HEK293 (cell line): ENCODE measurements around the gene REPS2.

Source experiments
- SALL2 ChIP-seq: fragments of 450-650 bp; formaldehyde crosslinking; IDR thresholded peaks from 2 replicates; pipeline ENCODE4 v1.5.0; 2017; ENCODE audit warnings: missing biosample characterization, mild to moderate bottlenecking, missing genetic modification characterization, borderline replicate concordance
- ZFP37 ChIP-seq: fragments of 450-650 bp; formaldehyde crosslinking; IDR thresholded peaks from 2 replicates; pipeline ENCODE4 v1.5.1; 2016; ENCODE audit warnings: missing biosample characterization, missing genetic modification characterization
- ZNF629 ChIP-seq: fragments of 450-650 bp; formaldehyde crosslinking; IDR thresholded peaks from 2 replicates; pipeline ENCODE4 v1.5.1; 2017; ENCODE audit warnings: missing biosample characterization, missing genetic modification characterization
- TF ChIP-seq, protein P1 (sequence below): fragments of 450-650 bp; formaldehyde crosslinking; IDR thresholded peaks from 2 replicates; pipeline ENCODE4 v1.5.1; 2016; ENCODE audit warnings: missing biosample characterization, missing genetic modification characterization

DNA sequence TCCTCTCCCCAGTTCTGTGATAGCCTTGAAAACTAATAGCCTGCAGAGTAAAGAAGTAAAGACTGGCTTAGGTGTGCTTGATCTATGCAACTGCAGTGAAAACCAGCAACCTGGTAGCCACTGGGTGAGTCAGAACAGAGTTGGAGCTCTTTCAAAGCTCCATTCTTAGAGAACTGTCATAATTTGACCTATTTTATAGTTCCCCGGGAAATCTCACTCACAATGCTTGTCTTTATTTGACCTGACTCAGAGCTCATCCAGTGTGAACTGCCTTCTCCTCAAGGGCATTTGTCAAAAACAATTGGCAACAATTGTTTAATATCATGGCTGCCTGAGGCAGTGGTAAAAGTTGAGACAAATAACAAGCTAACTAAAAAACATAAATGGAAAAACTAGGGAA, 215.5 kb downstream of the REPS2 start:
- TF ChIP-seq, protein P1, sequence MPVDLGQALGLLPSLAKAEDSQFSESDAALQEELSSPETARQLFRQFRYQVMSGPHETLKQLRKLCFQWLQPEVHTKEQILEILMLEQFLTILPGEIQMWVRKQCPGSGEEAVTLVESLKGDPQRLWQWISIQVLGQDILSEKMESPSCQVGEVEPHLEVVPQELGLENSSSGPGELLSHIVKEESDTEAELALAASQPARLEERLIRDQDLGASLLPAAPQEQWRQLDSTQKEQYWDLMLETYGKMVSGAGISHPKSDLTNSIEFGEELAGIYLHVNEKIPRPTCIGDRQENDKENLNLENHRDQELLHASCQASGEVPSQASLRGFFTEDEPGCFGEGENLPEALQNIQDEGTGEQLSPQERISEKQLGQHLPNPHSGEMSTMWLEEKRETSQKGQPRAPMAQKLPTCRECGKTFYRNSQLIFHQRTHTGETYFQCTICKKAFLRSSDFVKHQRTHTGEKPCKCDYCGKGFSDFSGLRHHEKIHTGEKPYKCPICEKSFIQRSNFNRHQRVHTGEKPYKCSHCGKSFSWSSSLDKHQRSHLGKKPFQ = no peak
- TF ChIP-seq ZNF629 (no peak), ZFP37 (tag by site-specific recombination) (no peak), SALL2 (tag by site-specific recombination) (no peak)
